ENCODE data around the gene PRDM2. TPM values are rescaled to one million over a fixed set of nuclear protein-coding genes. Genes with fewer than 3 reads are reported as not detected.

Gene PRDM2
- total RNA-seq, 1 donor from 2014 or later: 44.3 TPM

DNA sequence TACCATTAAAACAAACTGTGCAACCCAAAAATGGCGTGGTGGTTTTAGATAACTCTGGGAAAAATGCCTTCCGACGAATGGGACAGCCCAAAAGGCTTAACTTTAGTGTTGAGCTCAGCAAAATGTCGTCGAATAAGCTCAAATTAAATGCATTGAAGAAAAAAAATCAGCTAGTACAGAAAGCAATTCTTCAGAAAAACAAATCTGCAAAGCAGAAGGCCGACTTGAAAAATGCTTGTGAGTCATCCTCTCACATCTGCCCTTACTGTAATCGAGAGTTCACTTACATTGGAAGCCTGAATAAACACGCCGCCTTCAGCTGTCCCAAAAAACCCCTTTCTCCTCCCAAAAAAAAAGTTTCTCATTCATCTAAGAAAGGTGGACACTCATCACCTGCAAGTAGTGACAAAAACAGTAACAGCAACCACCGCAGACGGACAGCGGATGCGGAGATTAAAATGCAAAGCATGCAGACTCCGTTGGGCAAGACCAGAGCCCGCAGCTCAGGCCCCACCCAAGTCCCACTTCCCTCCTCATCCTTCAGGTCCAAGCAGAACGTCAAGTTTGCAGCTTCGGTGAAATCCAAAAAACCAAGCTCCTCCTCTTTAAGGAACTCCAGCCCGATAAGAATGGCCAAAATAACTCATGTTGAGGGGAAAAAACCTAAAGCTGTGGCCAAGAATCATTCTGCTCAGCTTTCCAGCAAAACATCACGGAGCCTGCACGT lies 82.1 kb downstream of the PRDM2 start:
- DNase-seq (ENCODE audit: low spot score, unreplicated experiment): no peak
- no peaks in the 10 kb centered on the region for H3K27me3 Mint-ChIP-seq
- TF ChIP-seq, protein P1, sequence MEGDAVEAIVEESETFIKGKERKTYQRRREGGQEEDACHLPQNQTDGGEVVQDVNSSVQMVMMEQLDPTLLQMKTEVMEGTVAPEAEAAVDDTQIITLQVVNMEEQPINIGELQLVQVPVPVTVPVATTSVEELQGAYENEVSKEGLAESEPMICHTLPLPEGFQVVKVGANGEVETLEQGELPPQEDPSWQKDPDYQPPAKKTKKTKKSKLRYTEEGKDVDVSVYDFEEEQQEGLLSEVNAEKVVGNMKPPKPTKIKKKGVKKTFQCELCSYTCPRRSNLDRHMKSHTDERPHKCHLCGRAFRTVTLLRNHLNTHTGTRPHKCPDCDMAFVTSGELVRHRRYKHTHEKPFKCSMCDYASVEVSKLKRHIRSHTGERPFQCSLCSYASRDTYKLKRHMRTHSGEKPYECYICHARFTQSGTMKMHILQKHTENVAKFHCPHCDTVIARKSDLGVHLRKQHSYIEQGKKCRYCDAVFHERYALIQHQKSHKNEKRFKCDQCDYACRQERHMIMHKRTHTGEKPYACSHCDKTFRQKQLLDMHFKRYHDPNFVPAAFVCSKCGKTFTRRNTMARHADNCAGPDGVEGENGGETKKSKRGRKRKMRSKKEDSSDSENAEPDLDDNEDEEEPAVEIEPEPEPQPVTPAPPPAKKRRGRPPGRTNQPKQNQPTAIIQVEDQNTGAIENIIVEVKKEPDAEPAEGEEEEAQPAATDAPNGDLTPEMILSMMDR (IDR thresholded peaks at IDR 0.05; ENCODE audit: unreplicated experiment): no peak
- no peak overlapping the region for H3K4me3 Mint-ChIP-seq (ENCODE audit: low read depth)
- H3K27ac Mint-ChIP-seq: no peak overlapping the region
- H3K9me3 Mint-ChIP-seq (ENCODE audit: low read depth): no peaks in the 10 kb centered on the region
- H3K4me1 Mint-ChIP-seq (ENCODE audit: low read depth): peaks cover 12% of the 10 kb centered on the region
- H3K36me3 Mint-ChIP-seq (ENCODE audit: insufficient read depth): peaks cover 21% of the 10 kb centered on the region

DNA sequence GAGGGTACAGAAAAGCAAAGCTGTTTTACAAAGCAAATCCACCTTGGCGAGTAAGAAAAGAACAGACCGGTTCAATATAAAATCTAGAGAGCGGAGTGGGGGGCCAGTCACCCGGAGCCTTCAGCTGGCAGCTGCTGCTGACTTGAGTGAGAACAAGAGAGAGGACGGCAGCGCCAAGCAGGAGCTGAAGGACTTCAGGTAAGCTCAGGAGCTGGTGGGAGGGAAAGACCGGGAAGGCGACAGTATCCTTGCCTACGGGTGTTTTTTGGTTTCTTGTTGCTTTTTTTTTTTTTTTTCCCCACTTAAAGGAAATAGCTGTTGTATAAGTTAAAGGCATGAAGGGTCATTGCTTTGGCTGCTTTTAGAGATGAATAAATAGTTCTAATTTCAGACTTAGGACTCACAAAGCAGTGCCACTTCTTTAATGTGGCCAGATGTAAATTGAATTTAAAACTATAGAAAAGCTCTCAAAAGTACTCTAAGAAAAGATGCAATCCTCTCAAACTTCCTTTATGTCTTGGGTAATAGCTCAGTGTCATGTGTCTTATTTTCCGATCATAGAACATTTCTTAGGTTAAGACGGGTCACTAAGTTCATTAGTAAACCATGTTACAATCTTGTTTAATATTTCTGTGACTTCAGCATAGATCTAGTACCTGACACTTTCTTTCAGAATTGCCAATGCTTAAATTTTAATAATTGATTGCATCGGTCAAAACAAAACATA lies 82.8 kb downstream of the PRDM2 start:
- Mint-ChIP-seq H3K27ac (peak overlapping the region; percentile 30), H3K4me1 (ENCODE audit: low read depth) (peaks cover 12% of the 10 kb centered on the region), H3K36me3 (ENCODE audit: insufficient read depth) (peaks cover 20% of the 10 kb centered on the region), H3K9me3 (ENCODE audit: low read depth) (no peaks in the 10 kb centered on the region), H3K4me3 (ENCODE audit: low read depth) (no peak overlapping the region), H3K27me3 (no peaks in the 10 kb centered on the region)
- TF ChIP-seq, protein P1 (IDR thresholded peaks at IDR 0.05; ENCODE audit: unreplicated experiment): no peak
- no peak for DNase-seq (ENCODE audit: low spot score, unreplicated experiment)

DNA sequence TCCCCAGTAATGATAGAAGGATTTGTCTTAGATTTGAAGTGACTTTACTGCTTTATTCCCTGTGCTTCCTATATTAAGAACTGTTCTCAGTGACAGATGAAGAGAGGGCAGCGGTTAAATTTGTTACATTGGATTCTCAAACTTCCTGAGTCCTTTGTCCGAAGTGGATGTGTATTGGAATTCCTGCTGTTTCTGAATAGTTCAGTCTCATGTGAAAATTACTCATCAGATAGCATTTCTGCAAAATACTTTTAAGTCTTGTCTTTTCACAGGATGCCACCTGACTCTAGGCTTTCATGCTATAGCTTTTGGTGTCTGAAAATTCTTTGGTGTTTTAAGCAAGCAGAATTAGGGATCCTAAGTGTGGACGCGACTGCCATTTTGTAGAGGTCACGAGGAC lies 83.6 kb downstream of the PRDM2 start:
- Mint-ChIP-seq H3K27ac (peak overlapping the region; percentile 12), H3K36me3 (ENCODE audit: insufficient read depth) (peaks cover 16% of the 10 kb centered on the region), H3K9me3 (ENCODE audit: low read depth) (no peaks in the 10 kb centered on the region), H3K27me3 (no peaks in the 10 kb centered on the region), H3K4me1 (ENCODE audit: low read depth) (peaks cover 12% of the 10 kb centered on the region), H3K4me3 (ENCODE audit: low read depth) (no peak overlapping the region)
- TF ChIP-seq, protein P1 (IDR thresholded peaks at IDR 0.05; ENCODE audit: unreplicated experiment): no peak
- no peak for DNase-seq (ENCODE audit: low spot score, unreplicated experiment)

DNA sequence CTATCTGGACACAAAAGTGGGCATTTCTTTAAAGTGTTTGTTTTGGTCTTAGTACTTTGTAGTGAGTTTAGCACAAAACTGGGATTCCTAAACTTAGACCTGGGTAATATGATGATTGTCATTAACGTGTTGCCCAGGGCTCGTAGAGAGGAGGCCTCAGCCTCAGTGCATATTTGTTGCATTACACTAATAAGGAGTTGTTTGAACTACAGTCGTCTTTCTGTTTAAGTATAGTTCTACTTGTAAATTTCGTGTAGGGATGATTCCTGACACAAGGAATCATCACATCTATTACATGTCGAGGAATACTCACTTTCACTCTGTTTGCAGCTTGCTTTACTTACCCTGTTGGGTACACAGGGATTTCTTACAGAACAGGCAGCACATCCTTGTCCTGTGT lies 85.0 kb downstream of the PRDM2 start:
- no peaks in the 10 kb centered on the region for H3K9me3 Mint-ChIP-seq (ENCODE audit: low read depth)
- H3K4me1 Mint-ChIP-seq (ENCODE audit: low read depth): peaks cover 12% of the 10 kb centered on the region
- H3K27ac Mint-ChIP-seq: no peak overlapping the region
- H3K27me3 Mint-ChIP-seq: no peaks in the 10 kb centered on the region
- TF ChIP-seq, protein P1 (IDR thresholded peaks at IDR 0.05; ENCODE audit: unreplicated experiment): no peak
- H3K36me3 Mint-ChIP-seq (ENCODE audit: insufficient read depth): peaks cover 10% of the 10 kb centered on the region
- H3K4me3 Mint-ChIP-seq (ENCODE audit: low read depth): no peak overlapping the region
- DNase-seq (ENCODE audit: low spot score, unreplicated experiment): no peak

DNA sequence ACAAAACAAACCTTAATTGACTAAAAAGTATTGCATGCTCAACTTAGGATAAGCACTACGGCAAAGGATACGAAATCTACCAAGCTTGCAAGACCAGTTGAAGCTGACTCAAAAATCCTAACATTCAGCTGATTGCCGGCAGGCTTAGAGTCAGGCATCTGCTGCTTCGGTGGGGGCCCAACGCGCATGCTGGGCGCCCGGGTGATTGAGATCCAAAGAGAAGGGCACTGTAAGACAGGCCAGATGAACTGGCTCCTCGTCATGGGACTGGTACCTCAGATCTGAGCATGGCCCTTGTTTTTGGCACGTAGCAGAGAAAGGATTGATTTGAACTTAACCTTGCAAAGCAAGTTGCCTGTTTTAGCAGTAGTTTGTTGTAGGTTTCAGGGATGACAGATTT lies 86.6 kb downstream of the PRDM2 start:
- H3K36me3 Mint-ChIP-seq (ENCODE audit: insufficient read depth): peaks cover 8% of the 10 kb centered on the region
- peaks cover 12% of the 10 kb centered on the region for H3K4me1 Mint-ChIP-seq (ENCODE audit: low read depth)
- TF ChIP-seq, protein P1 (IDR thresholded peaks at IDR 0.05; ENCODE audit: unreplicated experiment): no peak
- DNase-seq (ENCODE audit: low spot score, unreplicated experiment): no peak
- no peak overlapping the region for H3K27ac Mint-ChIP-seq
- no peaks in the 10 kb centered on the region for H3K9me3 Mint-ChIP-seq (ENCODE audit: low read depth)
- H3K4me3 Mint-ChIP-seq (ENCODE audit: low read depth): no peak overlapping the region
- H3K27me3 Mint-ChIP-seq: no peaks in the 10 kb centered on the region
